Activated CD4-positive, alpha-beta memory T cell treated with anti-CD3 and anti-CD28 coated beads for 36 hours (primary cell): ENCODE measurements around the gene SACS. TPM values are rescaled to one million over a fixed set of nuclear protein-coding genes. Genes with fewer than 3 reads are reported as not detected.

Experiments used
- CTCF ChIA-PET: fragments of 350-600 bp; sonication (Branson Sonifier 250); formaldehyde crosslinking; loops from one replicate; lab custom pipeline; 2021; ENCODE audit warnings: antibody characterized with exemption, inconsistent platforms; lab: Charles Lee
- POLR2A ChIA-PET: fragments of 350-600 bp; sonication (Branson Sonifier 250); formaldehyde crosslinking; loops from one replicate; lab custom pipeline; 2021; ENCODE audit warnings: antibody characterized with exemption; lab: Charles Lee
- DNase-seq: peaks from one replicate; pipeline ENCODE4 v3.0.0-alpha.2; 2020
- H3K27ac Mint-ChIP-seq: one replicate; pipeline ENCODE4 v1.8.0; 2021; ENCODE audit warnings: mixed read lengths
- H3K27me3 Mint-ChIP-seq: one replicate; pipeline ENCODE4 v1.8.0; 2021; ENCODE audit warnings: mixed read lengths
- H3K36me3 Mint-ChIP-seq: one replicate; pipeline ENCODE4 v1.8.0; 2021; ENCODE audit warnings: mixed read lengths
- H3K4me1 Mint-ChIP-seq: one replicate; pipeline ENCODE4 v1.8.0; 2021; ENCODE audit warnings: low read depth, mixed read lengths
- H3K4me3 Mint-ChIP-seq: one replicate; pipeline ENCODE4 v1.8.0; 2021; ENCODE audit warnings: mild to moderate bottlenecking, mixed read lengths
- H3K9me3 Mint-ChIP-seq: one replicate; pipeline ENCODE4 v1.8.0; 2021; ENCODE audit warnings: mixed read lengths
- intact Hi-C: fragments of 100-400 bp; cut with micrococcal nuclease; formaldehyde crosslinking; loops from one replicate; pipeline ENCODE4 v1.15.1; 2023
- total RNA-seq, 2 experiments: library from RNA; stranded (reverse); gene quantifications; one replicate each; pipeline ENCODE4 v1.2.3, GENCODE V29; 2021

Gene SACS
- total RNA-seq, 2 experiments from 2014 or later: 32.4 to 33.5 TPM

DNA sequence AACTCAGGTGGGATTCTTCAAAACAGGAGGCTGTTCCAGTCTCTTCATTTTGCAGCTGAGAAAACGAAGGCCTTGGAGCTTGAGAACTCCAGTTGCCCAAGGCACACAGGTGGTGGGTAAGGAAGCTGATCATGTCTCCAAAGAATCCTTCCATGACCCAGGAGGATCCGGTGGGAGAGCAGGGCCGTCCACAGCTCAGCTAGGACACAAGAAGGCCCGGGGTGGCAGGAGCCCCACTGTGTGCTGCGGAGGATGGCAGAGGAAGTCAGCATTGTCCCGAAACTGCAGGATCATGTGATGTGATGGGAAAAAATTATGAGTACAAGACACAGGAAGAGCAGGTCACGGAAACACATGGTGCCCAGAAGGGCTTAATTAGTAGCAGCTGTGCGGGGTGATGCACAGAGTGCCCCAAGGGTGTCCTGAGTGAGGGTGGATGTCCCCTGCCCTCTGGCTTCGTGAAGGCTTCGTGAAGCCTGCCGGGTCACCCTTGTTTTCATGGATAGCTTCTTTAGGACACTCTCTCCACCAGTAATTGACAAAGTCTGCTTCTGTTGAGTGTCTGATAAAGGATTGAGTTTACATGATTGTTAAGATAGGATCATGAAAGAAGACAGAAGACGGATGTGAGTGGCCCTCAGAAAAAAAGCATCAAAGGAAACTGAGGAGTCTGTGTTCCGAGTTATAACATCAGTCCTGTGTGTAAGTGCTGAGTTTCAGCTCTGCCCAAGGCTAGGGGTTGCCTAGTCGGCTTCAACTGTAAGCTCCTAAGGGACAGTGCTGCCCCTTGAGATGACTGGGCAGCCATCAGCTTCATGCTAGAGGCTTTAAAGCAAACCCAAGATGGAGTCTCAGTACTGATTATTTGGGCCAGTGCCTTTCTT, 33.8 kb upstream of the SACS start:
- DNase-seq: no peak
- CTCF ChIA-PET: interaction anchor here (0.6 to 2.2 kb wide), 15 partner anchors 15 to 432 kb away, joined by 3 to 11 read pairs (median 3); partner anchors contain the start of gene MIPEP
- peaks cover 5% of the 10 kb centered on the region for H3K27me3 Mint-ChIP-seq
- no peak overlapping the region for H3K27ac Mint-ChIP-seq
- H3K4me3 Mint-ChIP-seq: no peak overlapping the region
- H3K9me3 Mint-ChIP-seq: no peaks in the 10 kb centered on the region
- H3K4me1 Mint-ChIP-seq: peaks cover 5% of the 10 kb centered on the region
- POLR2A ChIA-PET: interaction anchor here (0.5 kb wide), 1 partner anchor 1793 kb away, joined by 3 read pairs; no protein-coding TSS in a partner anchor
- no peaks in the 10 kb centered on the region for H3K36me3 Mint-ChIP-seq
- intact Hi-C loops: loop anchor here (2.0 to 5.0 kb wide), 4 partner anchors 112 to 420 kb away; partner anchors contain the start of gene MIPEP

DNA sequence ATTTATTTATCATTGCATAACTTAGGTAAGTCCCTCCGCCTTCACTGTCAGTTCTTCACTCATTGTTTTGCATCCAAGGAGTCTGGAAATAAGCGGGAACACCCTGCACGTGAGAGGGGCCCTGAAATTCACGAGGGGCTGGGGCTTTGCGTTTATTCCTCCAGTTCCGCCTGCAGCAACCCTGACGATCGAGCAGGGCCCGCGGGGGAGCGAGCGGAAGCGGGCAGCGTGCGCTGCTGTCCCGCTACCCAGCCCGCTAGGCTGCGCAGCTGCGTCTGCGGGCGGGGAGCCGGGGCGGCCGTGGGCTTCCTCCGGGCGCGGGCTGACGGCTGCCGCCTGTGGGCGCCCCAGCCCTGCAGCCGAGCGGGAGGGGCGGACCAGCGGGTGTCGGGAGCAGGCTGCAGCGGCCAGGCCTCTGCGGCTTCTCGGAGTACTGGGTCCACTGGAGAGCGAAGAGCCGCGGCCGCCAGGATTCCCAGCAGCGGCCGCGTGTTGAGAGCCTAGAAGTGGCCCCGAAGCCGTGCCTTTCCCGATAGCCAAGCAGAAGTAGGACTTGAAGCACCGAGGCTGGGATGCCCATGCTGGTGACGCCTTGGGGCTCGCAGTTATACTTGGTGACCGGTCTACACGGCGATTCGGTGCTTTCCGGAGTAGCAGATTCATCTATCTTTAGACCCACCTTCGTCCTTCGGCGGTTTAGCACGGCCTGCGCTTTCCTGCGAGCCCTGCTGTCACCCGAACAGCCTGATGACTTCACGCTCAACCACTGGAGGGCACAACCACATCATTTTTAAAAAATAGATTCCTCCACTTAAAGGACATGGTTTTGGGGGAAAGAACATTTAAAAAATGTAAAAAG, 32.9 kb upstream of the SACS start:
- Mint-ChIP-seq H3K9me3 (no peaks in the 10 kb centered on the region), H3K27me3 (peaks cover 6% of the 10 kb centered on the region), H3K36me3 (no peaks in the 10 kb centered on the region), H3K27ac (no peak overlapping the region), H3K4me3 (peak overlapping the region; percentile 58), H3K4me1 (peaks cover 5% of the 10 kb centered on the region)
- DNase-seq: peak; percentile 72
- CTCF ChIA-PET: interaction anchor here (0.8 to 2.2 kb wide), 14 partner anchors 10 to 437 kb away, joined by 3 to 11 read pairs (median 4); no protein-coding TSS in a partner anchor
- intact Hi-C loops: loop anchor here (1.0 to 5.0 kb wide), 6 partner anchors 112 to 421 kb away; partner anchors contain the start of gene MIPEP
- POLR2A ChIA-PET: no interaction called here

DNA sequence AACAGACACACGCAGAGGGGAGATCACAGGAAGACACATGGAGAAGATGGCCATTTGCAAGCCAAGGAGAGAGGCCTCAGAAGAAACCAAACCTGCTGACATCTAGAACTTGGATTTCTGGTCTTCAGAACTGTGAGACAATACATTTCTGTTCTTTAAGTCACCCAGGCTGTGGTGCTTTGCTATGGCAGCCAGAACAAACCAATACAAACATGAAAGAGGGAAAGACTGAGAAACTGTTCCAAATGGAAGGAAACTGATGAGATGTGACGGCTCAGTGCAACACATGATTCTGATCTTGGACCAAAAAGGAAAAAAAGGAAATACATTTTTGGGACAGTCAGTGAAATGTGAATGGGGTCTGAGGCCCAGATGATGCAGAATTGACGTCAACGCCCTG, 30.2 kb upstream of the SACS start:
- no peak for DNase-seq
- Mint-ChIP-seq H3K4me1 (peaks cover 5% of the 10 kb centered on the region), H3K27ac (no peak overlapping the region), H3K4me3 (no peak overlapping the region), H3K27me3 (peaks cover 1% of the 10 kb centered on the region), H3K9me3 (no peaks in the 10 kb centered on the region), H3K36me3 (no peaks in the 10 kb centered on the region)
- POLR2A ChIA-PET: no interaction called here
- intact Hi-C loops: no loop called here
- CTCF ChIA-PET: no interaction called here

DNA sequence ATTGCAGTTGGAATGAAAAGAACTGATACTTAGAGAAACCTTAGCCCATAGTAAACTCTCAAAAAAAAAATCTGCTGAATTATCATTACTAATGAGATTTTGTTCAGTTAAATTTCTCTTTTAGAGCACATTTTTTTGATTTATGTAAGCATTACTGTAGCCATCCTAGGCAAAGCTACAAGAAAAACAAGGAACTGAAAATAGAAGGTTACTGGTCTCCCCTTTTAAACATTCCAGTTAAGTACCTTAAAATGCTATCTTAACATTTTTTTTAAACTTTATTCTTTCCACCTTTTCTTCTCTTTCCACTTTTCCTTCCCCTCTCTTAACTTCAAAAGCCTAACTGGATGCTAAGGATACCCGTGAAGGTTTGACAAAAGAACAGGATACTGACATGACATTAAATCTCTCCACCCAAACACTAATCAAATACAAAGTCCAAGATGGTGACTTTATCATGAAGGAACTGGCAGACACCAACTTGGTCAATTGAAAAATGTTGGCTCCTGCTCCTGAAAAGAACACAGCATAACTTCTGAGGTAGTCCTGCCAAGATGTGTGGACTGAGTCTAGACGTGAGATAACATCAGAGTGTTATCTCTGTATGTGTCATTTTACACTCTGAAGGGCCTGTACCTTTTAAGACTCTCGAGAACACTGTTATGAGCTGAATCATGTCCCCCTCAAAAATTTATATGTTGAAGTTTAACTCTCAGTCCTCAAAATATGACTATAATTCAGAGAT, 29.5 kb upstream of the SACS start:
- ChIA-PET CTCF (no interaction called here), POLR2A (no interaction called here)
- H3K36me3 Mint-ChIP-seq: no peaks in the 10 kb centered on the region
- no peaks in the 10 kb centered on the region for H3K9me3 Mint-ChIP-seq
- DNase-seq: no peak
- H3K27ac Mint-ChIP-seq: no peak overlapping the region
- peaks cover 1% of the 10 kb centered on the region for H3K27me3 Mint-ChIP-seq
- intact Hi-C loops: no loop called here
- H3K4me1 Mint-ChIP-seq: peaks cover 5% of the 10 kb centered on the region
- H3K4me3 Mint-ChIP-seq: no peak overlapping the region

DNA sequence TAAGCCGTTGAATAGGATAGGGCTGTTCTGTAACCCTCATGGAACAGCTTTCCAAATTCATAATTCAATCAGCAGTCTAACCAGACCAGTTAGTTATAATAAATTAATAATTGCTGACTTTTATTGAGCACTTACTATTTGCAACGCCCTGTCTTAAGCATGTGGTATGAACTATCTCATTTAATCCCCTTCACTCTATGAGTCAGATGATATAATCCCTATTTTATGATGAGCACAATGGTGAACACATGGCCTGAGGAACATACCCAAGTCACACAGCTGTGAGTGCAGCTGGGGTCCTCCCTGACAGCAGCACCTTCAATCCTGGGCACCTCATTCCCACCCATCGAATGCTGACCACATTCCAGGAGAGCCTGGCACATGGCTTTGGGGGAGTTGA, 28.0 kb upstream of the SACS start:
- DNase-seq: no peak
- ChIA-PET POLR2A (no interaction called here), CTCF (no interaction called here)
- Mint-ChIP-seq H3K36me3 (no peaks in the 10 kb centered on the region), H3K27me3 (peaks cover 1% of the 10 kb centered on the region), H3K27ac (no peak overlapping the region), H3K9me3 (no peaks in the 10 kb centered on the region), H3K4me3 (no peak overlapping the region), H3K4me1 (peaks cover 2% of the 10 kb centered on the region)
- intact Hi-C loops: no loop called here

DNA sequence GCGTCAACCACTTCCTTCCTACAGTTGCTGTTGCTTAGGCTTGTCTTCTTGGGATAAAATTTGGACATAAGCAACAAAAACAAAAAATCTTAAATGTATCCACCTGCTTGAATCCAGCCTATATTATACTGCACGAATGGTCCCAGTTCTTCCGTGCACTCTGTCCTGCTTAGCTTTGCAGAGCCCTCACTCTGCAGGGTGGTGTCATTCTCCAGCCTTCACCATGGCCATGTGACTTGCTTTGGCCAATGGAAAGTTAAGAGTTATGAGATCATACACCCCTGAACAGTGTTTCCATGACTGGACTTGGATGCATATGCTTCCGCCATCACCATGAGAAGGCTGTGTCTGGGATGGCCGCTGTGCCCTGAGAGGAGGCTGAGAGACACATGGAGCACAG, 27.4 kb upstream of the SACS start:
- H3K4me3 Mint-ChIP-seq: no peak overlapping the region
- H3K9me3 Mint-ChIP-seq: no peaks in the 10 kb centered on the region
- ChIA-PET CTCF (no interaction called here), POLR2A (no interaction called here)
- peaks cover 1% of the 10 kb centered on the region for H3K27me3 Mint-ChIP-seq
- intact Hi-C loops: no loop called here
- peaks cover under 1% of the 10 kb centered on the region for H3K4me1 Mint-ChIP-seq
- H3K36me3 Mint-ChIP-seq: no peaks in the 10 kb centered on the region
- H3K27ac Mint-ChIP-seq: no peak overlapping the region
- DNase-seq: no peak

DNA sequence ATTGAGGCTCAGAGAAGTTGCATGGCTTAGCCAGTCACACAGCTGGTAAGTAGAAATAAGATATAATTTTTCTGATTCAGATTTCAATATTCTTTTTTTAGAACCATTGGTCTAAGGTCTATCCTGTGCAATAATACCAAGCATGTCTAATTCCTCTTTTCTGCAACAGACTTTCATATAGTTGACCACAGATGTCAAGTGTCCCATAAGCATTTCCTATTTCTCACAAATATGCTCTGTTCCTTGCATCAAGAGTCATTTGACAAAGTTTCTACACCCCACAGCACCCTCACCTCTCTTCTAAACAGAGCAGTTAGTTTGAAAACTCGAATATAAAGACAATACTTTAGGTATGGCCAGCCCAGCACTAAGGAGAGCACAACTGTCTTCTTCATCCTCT, 26.8 kb upstream of the SACS start:
- intact Hi-C loops: no loop called here
- peaks cover 1% of the 10 kb centered on the region for H3K27me3 Mint-ChIP-seq
- CTCF ChIA-PET: no interaction called here
- H3K4me3 Mint-ChIP-seq: no peak overlapping the region
- H3K4me1 Mint-ChIP-seq: no peaks in the 10 kb centered on the region
- no peaks in the 10 kb centered on the region for H3K9me3 Mint-ChIP-seq
- no peak overlapping the region for H3K27ac Mint-ChIP-seq
- DNase-seq: no peak
- H3K36me3 Mint-ChIP-seq: no peaks in the 10 kb centered on the region
- POLR2A ChIA-PET: no interaction called here

DNA sequence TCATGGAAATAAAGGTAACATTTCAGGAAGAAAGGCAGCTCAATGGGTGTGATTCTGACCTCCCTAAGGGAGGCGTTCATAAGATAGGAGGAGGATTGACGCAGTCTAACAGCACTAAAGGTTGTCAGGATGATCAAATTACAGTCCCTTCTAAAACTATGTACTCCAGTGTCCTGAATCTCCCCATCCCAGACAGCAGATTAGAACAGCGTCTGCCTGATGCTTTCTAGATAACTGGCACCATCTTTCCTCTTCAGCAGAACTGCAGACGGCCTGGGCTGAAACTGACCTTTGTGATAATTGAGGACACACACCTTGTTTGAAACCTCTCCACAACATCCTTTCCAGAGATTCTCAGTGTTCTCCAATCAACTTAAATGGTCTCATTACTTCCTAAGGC, 25.5 kb upstream of the SACS start:
- Mint-ChIP-seq H3K9me3 (no peaks in the 10 kb centered on the region), H3K36me3 (no peaks in the 10 kb centered on the region), H3K4me3 (no peak overlapping the region), H3K27me3 (peaks cover 1% of the 10 kb centered on the region), H3K27ac (no peak overlapping the region), H3K4me1 (no peaks in the 10 kb centered on the region)
- ChIA-PET POLR2A (no interaction called here), CTCF (no interaction called here)
- intact Hi-C loops: no loop called here
- DNase-seq: no peak

DNA sequence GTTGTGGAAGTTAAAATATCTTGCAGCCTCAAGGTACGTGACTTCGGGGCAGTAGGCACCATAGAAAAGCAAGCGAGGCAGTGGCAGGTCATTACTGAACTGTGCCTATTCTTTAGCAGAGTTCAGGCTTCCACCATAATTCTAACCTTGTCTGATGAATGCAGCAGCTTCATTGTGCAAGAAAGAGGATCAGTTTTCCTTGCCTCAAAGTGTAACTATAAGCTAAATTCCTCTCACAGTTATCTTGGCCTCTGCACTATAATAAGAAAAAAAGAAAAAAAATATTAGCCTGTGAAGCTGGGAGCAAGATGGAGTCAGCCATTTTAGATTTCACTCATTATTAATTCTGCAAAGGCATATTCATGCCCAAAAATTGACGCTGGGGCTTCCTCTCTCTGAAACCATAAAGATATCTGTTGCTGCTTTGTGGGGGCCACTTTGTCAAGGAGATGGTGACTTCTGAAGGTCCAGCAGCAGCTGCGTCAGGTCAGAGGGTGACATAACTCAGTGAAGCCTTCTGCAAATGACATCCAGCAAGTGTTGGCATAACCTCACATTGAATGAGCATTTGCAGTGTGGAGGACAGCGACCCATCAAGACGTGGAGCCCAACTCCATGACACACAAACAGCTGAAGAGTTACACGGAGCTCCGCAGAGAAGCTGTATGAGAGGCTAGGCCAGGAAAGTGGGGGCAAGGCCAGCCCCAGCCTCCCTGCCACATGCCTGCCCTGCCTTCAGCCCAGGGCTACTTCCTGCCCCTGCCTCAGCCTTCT, 23.1 kb upstream of the SACS start:
- Mint-ChIP-seq H3K27ac (no peak overlapping the region), H3K27me3 (no peaks in the 10 kb centered on the region), H3K4me3 (no peak overlapping the region), H3K4me1 (no peaks in the 10 kb centered on the region), H3K9me3 (no peaks in the 10 kb centered on the region), H3K36me3 (no peaks in the 10 kb centered on the region)
- DNase-seq: no peak
- intact Hi-C loops: no loop called here
- CTCF ChIA-PET: interaction anchor here (0.6 to 0.9 kb wide), 2 partner anchors 9 to 95 kb away, joined by 3 to 5 read pairs; no protein-coding TSS in a partner anchor
- POLR2A ChIA-PET: no interaction called here

DNA sequence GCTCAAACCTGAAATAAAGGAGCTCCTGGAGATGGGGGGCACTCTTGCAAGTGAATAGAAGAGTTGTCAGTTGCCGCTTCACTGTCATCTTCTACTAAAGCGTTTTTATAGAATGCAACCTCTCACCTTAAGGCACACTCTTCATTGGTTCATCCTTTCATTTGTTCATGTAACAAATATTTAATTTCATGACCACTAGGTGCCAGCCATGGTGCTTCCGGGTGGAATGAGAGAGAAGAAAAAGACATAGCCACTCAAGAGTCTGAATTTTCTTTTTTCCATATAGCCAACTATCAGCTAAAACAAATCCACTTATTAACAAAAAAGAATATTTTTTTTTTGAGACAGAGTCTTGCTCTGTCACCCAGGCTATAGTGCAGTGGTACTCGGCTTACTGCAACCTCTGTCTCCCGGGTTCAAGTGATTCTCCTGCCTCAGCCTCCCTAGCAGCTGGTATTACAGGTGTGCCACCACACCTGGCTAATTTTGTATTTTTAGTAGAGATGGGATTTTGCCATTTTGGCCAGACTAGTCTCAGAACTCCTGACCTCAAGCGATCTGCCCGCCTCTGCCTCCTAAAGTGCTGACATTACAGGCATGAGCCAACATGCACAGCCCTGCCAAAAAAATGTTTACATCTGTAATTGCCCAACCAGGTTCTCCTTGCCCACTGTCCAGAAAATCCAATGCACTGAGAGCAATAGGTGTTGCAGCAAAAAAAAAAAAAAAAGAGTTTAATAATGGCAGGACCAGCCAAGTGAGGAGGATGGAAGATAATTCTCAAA, 22.1 kb upstream of the SACS start:
- no peak for DNase-seq
- ChIA-PET CTCF (no interaction called here), POLR2A (no interaction called here)
- intact Hi-C loops: no loop called here
- Mint-ChIP-seq H3K36me3 (no peaks in the 10 kb centered on the region), H3K27ac (no peak overlapping the region), H3K4me1 (no peaks in the 10 kb centered on the region), H3K9me3 (no peaks in the 10 kb centered on the region), H3K27me3 (no peaks in the 10 kb centered on the region), H3K4me3 (no peak overlapping the region)

DNA sequence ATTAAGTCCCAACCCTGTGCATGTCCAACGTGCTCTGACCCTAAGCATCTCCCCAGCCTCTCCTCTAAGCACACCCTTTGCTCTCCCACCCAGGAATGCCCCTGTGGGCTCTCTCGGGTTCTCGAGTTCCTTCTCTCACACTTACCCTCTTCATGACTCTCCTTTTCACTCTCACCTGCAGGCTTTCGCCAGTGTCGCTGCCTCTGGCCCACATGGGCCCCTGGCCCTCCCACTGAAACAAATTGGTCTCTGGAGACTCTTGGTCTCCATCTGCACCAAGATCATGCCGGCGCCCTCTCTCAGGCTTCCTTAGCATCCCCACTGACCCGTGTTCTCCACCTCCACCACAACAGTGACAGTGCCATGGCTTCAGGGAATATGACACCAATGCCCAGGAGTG, 19.6 kb upstream of the SACS start:
- no peak for DNase-seq
- Mint-ChIP-seq H3K36me3 (no peaks in the 10 kb centered on the region), H3K4me3 (no peak overlapping the region), H3K27me3 (no peaks in the 10 kb centered on the region), H3K27ac (no peak overlapping the region), H3K4me1 (no peaks in the 10 kb centered on the region), H3K9me3 (no peaks in the 10 kb centered on the region)
- CTCF ChIA-PET: no interaction called here
- intact Hi-C loops: no loop called here
- POLR2A ChIA-PET: no interaction called here
